ENCODE results near the gene ZNF862. TPM values are rescaled to one million over a fixed set of nuclear protein-coding genes. Genes with fewer than 3 reads are reported as not detected.

ZNF862 gene
- total and polyA plus RNA-seq, 2 of the 13 experiments (the other 11 are each of a cell fraction or from before 2014, with no cell fraction given), result 0.89 to 2.0 TPM

GRCh38 chr7:149797771-149798170 lies 40.4 kb upstream of the ZNF862 start:
- ChIA-PET POLR2A (no interaction called here), CTCF (ENCODE audit: low intra/inter-chr PET ratio, low total read pairs) (no interaction called here)
- H3K27ac ChIP-seq (ENCODE audit: extremely low read length, insufficient read depth, low read length), result no peak overlapping the region
- intact Hi-C loops (cut with micrococcal nuclease; ENCODE audit: unreplicated experiment) (no loop called here), in situ Hi-C loops (cut with HindIII; ENCODE audit: extremely low pct_ligation_motif_present, low pct_unique_long_range_greater_than_20kb) (no loop called here)
- H3K4me2 ChIP-seq (ENCODE audit: low read depth, low read length), result no peak overlapping the region
- H4K20me1 ChIP-seq (ENCODE audit: insufficient read depth, low read length), result no peaks in the 10 kb centered on the region
- no peak for TF ChIP-seq ZSCAN5A (CRISPR knock-in tag; IDR thresholded peaks at IDR 0.05; ENCODE audit: borderline replicate concordance)
- no peak for TF ChIP-seq MTERF4 (CRISPR knock-in tag; IDR thresholded peaks at IDR 0.05)
- WGBS (ENCODE audit: low lambda C conversion rate), result no CpG with 5 or more reads among the region's 7 CpGs
- DNase-seq (ENCODE audit: low spot score) (no peak), FAIRE-seq (no peak), ATAC-seq (no peak)
- H2AFZ ChIP-seq (ENCODE audit: low read length), result no peak overlapping the region
- H3K27me3 ChIP-seq (ENCODE audit: control insufficient read depth in 1 of 2, insufficient read depth in 2 of 2, low read length in 2 of 2), result 0 out of 5 replicates have a peak, but pooled peaks cover 1 to 6% of the 10 kb centered on the region in 2 experiments
- H3K4me3 ChIP-seq (replicated peaks in 1 of 3; ENCODE audit: insufficient read depth in 1 of 3, low read depth in 2 of 3, low read length in 3 of 3), result no peak overlapping the region
- no peaks in the 10 kb centered on the region for H3K9me3 ChIP-seq (ENCODE audit: low read length)
- no peaks in the 10 kb centered on the region for H3K79me2 ChIP-seq (ENCODE audit: insufficient read depth, low read length)
- H3K4me1 ChIP-seq (ENCODE audit: insufficient read depth, low read length), result no peaks in the 10 kb centered on the region
- no peak overlapping the region for H3K9ac ChIP-seq (ENCODE audit: insufficient read depth, low read depth, low read length)
- BruUV-seq (replicated peaks), result no TSS peak
- H3K36me3 ChIP-seq (replicated peaks in 1 of 2; ENCODE audit: control insufficient read depth in 1 of 2, insufficient read depth in 2 of 2, low read length in 2 of 2), result no peaks in the 10 kb centered on the region

- Histone ChIP-seq H3K36me3 (replicated peaks in 1 of 2; ENCODE audit: control insufficient read depth in 1 of 2, insufficient read depth in 2 of 2, low read length in 2 of 2) (no peaks in the 10 kb centered on the region), H3K9me3 (ENCODE audit: low read length) (no peaks in the 10 kb centered on the region), H3K9ac (ENCODE audit: insufficient read depth, low read depth, low read length) (no peak overlapping the region), H3K27me3 (ENCODE audit: control insufficient read depth in 1 of 2, insufficient read depth in 2 of 2, low read length in 2 of 2) (0 out of 5 replicates have a peak, but pooled peaks cover 0 to 2% of the 10 kb centered on the region in 2 experiments), H2AFZ (ENCODE audit: low read length) (no peak overlapping the region), H4K20me1 (ENCODE audit: insufficient read depth, low read length) (no peaks in the 10 kb centered on the region), H3K4me3 (replicated peaks in 1 of 3; ENCODE audit: insufficient read depth in 1 of 3, low read depth in 2 of 3, low read length in 3 of 3) (no peak overlapping the region), H3K4me1 (ENCODE audit: insufficient read depth, low read length) (no peaks in the 10 kb centered on the region), H3K27ac (ENCODE audit: extremely low read length, insufficient read depth, low read length) (no peak overlapping the region), H3K4me2 (ENCODE audit: low read depth, low read length) (no peak overlapping the region), H3K79me2 (ENCODE audit: insufficient read depth, low read length) (no peaks in the 10 kb centered on the region)
- intact Hi-C loops (cut with micrococcal nuclease; ENCODE audit: unreplicated experiment), result loop anchor here (1.0 kb wide), 2 partner anchors 46 to 137 kb away; no protein-coding TSS in a partner anchor
- ChIA-PET CTCF (ENCODE audit: low intra/inter-chr PET ratio, low total read pairs) (interaction anchor here (0.7 kb wide), 1 partner anchor 137 kb away, joined by 3 read pairs; no protein-coding TSS in a partner anchor), POLR2A (no interaction called here)
- FAIRE-seq (no peak), DNase-seq (ENCODE audit: low spot score) (peak; percentile 35), ATAC-seq (peak; percentile 63)
- BruUV-seq (replicated peaks), result no TSS peak
- 65% methylated on average over 3 of the region's 8 CpGs for WGBS (ENCODE audit: low lambda C conversion rate)
- in situ Hi-C loops (cut with HindIII; ENCODE audit: extremely low pct_ligation_motif_present, low pct_unique_long_range_greater_than_20kb), result no loop called here
- TF ChIP-seq RCOR2 (CRISPR knock-in tag; IDR thresholded peaks at IDR 0.05) (no peak), U2AF1 (optimal IDR thresholded peaks at IDR 0.05; ENCODE audit: low read depth, low read length) (no peak), AHR (CRISPR knock-in tag; IDR thresholded peaks at IDR 0.05) (no peak), ZNF660 (CRISPR knock-in tag; IDR thresholded peaks at IDR 0.05; ENCODE audit: borderline replicate concordance, low read depth) (no peak), SMC3 (IDR thresholded peaks at IDR 0.05; ENCODE audit: low read length) (0 out of 2 replicates have a peak, but pooled peaks have one; percentile 27), PCBP1 (IDR thresholded peaks at IDR 0.05; ENCODE audit: borderline replicate concordance, low read depth, low read length) (no peak), AGO2 (optimal IDR thresholded peaks at IDR 0.05; ENCODE audit: low read depth, low read length) (no peak), ZXDC (CRISPR knock-in tag; IDR thresholded peaks at IDR 0.05) (no peak), KMT2A (CRISPR knock-in tag; IDR thresholded peaks at IDR 0.05) (no peak)
These were observed 38.6 kb upstream of the ZNF862 start for GRCh38 chr7:149799397-149800168.
